Nephron progenitor cell (in vitro differentiated cells): ENCODE measurements around the gene SCN4A.
A peak's percentile ranks its signal among the peaks of the same experiment; 100 is the strongest.

Experiments used
- DNase-seq: peaks from one replicate; pipeline ENCODE4 v3.0.0; 2021
- H3K27ac Mint-ChIP-seq: 2 replicates; pipeline ENCODE4 v1.8.0; 2021; ENCODE audit warnings: mild to moderate bottlenecking, moderate library complexity, mixed read lengths
- H3K27me3 Mint-ChIP-seq: 2 replicates; pipeline ENCODE4 v1.8.0; 2021; ENCODE audit warnings: mild to moderate bottlenecking, low read depth, mixed read lengths; ENCODE audit not compliant: poor library complexity
- H3K36me3 Mint-ChIP-seq: 2 replicates; pipeline ENCODE4 v1.8.0; 2021; ENCODE audit warnings: low read depth, mixed read lengths
- H3K4me1 Mint-ChIP-seq: 2 replicates; pipeline ENCODE4 v1.8.0; 2021; ENCODE audit warnings: mixed read lengths
- H3K4me3 Mint-ChIP-seq: 2 replicates; pipeline ENCODE4 v1.8.0; 2021; ENCODE audit warnings: mild to moderate bottlenecking, moderate library complexity, mixed read lengths
- H3K9me3 Mint-ChIP-seq: 2 replicates; pipeline ENCODE4 v1.8.0; 2021; ENCODE audit warnings: mild to moderate bottlenecking, moderate library complexity, mixed read lengths
- CTCF ChIP-seq: fragments of 200-600 bp; sonication (generic); IDR thresholded peaks from 2 replicates; pipeline ENCODE4 v1.5.0; 2021; ENCODE audit warnings: antibody characterized with exemption

Gene SCN4A

GRCh38 chr17:63931981-63932561 is 40.6 kb downstream of the SCN4A start, which contains the start of gene CD79B:
TSS of gene CD79B (minus strand) at chr17:63932331. CDS start at chr17:63932261, 70 bp downstream.
- no peaks in the 10 kb centered on the region for H3K36me3 Mint-ChIP-seq
- TF ChIP-seq CTCF, result no peak
- peak within 1 kb of the TSS; percentile 19 for H3K27ac Mint-ChIP-seq
- H3K9me3 Mint-ChIP-seq, result no peaks in the 10 kb centered on the region
- peaks cover 22% of the 10 kb centered on the region for H3K4me1 Mint-ChIP-seq
- peaks cover 11% of the 10 kb centered on the region for H3K27me3 Mint-ChIP-seq
- no peak for DNase-seq
- no peak within 1 kb of the TSS for H3K4me3 Mint-ChIP-seq

GRCh38 chr17:63930951-63931575 is 41.7 kb downstream of the SCN4A start:
- H3K27ac Mint-ChIP-seq, result peak overlapping the region; percentile 71
- peaks cover 11% of the 10 kb centered on the region for H3K27me3 Mint-ChIP-seq
- DNase-seq, result peak; percentile 50
- H3K9me3 Mint-ChIP-seq, result no peaks in the 10 kb centered on the region
- H3K4me3 Mint-ChIP-seq, result no peak overlapping the region
- H3K36me3 Mint-ChIP-seq, result no peaks in the 10 kb centered on the region
- peaks cover 20% of the 10 kb centered on the region for H3K4me1 Mint-ChIP-seq
- TF ChIP-seq CTCF, result no peak

GRCh38 chr17:63929860-63930766 is 42.6 kb downstream of the SCN4A start:
- H3K36me3 Mint-ChIP-seq, result no peaks in the 10 kb centered on the region
- H3K4me1 Mint-ChIP-seq, result peaks cover 20% of the 10 kb centered on the region
- H3K27ac Mint-ChIP-seq, result peak overlapping the region; percentile 71
- H3K4me3 Mint-ChIP-seq, result no peak overlapping the region
- H3K27me3 Mint-ChIP-seq, result peaks cover 5% of the 10 kb centered on the region
- TF ChIP-seq CTCF, result no peak
- no peak for DNase-seq
- H3K9me3 Mint-ChIP-seq, result no peaks in the 10 kb centered on the region

- TF ChIP-seq CTCF, result no peak
- H3K27ac Mint-ChIP-seq, result no peak overlapping the region
These were observed 43.6 kb downstream of the SCN4A start for GRCh38 chr17:63928966-63929695.

GRCh38 chr17:63928172-63928666 is 44.5 kb downstream of the SCN4A start:
- Mint-ChIP-seq H3K36me3 (no peaks in the 10 kb centered on the region), H3K27ac (no peak overlapping the region), H3K9me3 (no peaks in the 10 kb centered on the region), H3K4me1 (peaks cover 20% of the 10 kb centered on the region), H3K4me3 (no peak overlapping the region), H3K27me3 (no peaks in the 10 kb centered on the region)
- no peak for DNase-seq
- no peak for TF ChIP-seq CTCF

More at GRCh38 chr17:63928966-63929695, 43.6 kb downstream of the SCN4A start:
- Mint-ChIP-seq H3K4me3 (no peak overlapping the region), H3K36me3 (no peaks in the 10 kb centered on the region), H3K27me3 (peaks cover 2% of the 10 kb centered on the region), H3K4me1 (peaks cover 20% of the 10 kb centered on the region), H3K9me3 (no peaks in the 10 kb centered on the region)
- DNase-seq, result no peak
